ENCODE results near the gene WASHC2A. TPM values are rescaled to one million over a fixed set of nuclear protein-coding genes. Genes with fewer than 3 reads are reported as not detected.
"Not testable (repeated sequence)": the region's sequence is repeated elsewhere in the genome, so short reads cannot be mapped to it uniquely, and the experiment has no call there.

Gene WASHC2A
- total RNA-seq = 57.3 and 62.6 TPM in 2 replicates

GRCh38 chr10:50067546-50068351 lies at the start of gene WASHC2A:
TSS of gene WASHC2A (plus strand) at chr10:50067954. CDS start at chr10:50068006, 52 bp downstream.
- H3K4me3 ChIP-seq (ENCODE audit: low read depth, low read length) = peak within 1 kb of the TSS; percentile 78
- DNase-seq (ENCODE audit: low read depth) = peak; percentile 49

GRCh38 chr10:50019279-50019678 lies 48.5 kb upstream of the WASHC2A start:
- not testable (repeated sequence) for H3K4me3 ChIP-seq (ENCODE audit: low read depth, low read length); DNase-seq (ENCODE audit: low read depth)

GRCh38 chr10:50020451-50021024 lies 47.2 kb upstream of the WASHC2A start:
- not testable (repeated sequence) for DNase-seq (ENCODE audit: low read depth); H3K4me3 ChIP-seq (ENCODE audit: low read depth, low read length)

GRCh38 chr10:50021646-50022045 lies 46.1 kb upstream of the WASHC2A start:
- no peak for TF ChIP-seq CTCF (IDR thresholded peaks at IDR 0.05; ENCODE audit: insufficient read depth, low read depth, low read length)
- no peak for DNase-seq (ENCODE audit: low read depth)
- no peak overlapping the region for H3K4me3 ChIP-seq (ENCODE audit: low read depth, low read length)

GRCh38 chr10:50024716-50025383 lies 42.9 kb upstream of the WASHC2A start:
- not testable (repeated sequence) for DNase-seq (ENCODE audit: low read depth); H3K4me3 ChIP-seq (ENCODE audit: low read depth, low read length)

- DNase-seq (ENCODE audit: low read depth) = no peak
- H3K4me3 ChIP-seq (ENCODE audit: low read depth, low read length) = no peak overlapping the region
- no peak for TF ChIP-seq CTCF (IDR thresholded peaks at IDR 0.05; ENCODE audit: insufficient read depth, low read depth, low read length)
Measured at GRCh38 chr10:50025627-50026026, 42.1 kb upstream of the WASHC2A start.

GRCh38 chr10:50027195-50027594 lies 40.6 kb upstream of the WASHC2A start:
- no peak overlapping the region for H3K4me3 ChIP-seq (ENCODE audit: low read depth, low read length)
- no peak for DNase-seq (ENCODE audit: low read depth)
- TF ChIP-seq CTCF (IDR thresholded peaks at IDR 0.05; ENCODE audit: insufficient read depth, low read depth, low read length) = no peak

GRCh38 chr10:50033481-50033880 lies 34.3 kb upstream of the WASHC2A start:
- peak; percentile 55 for DNase-seq (ENCODE audit: low read depth)
- no peak for TF ChIP-seq CTCF (IDR thresholded peaks at IDR 0.05; ENCODE audit: insufficient read depth, low read depth, low read length)
- H3K4me3 ChIP-seq (ENCODE audit: low read depth, low read length) = no peak overlapping the region

GRCh38 chr10:50035337-50035736 lies 32.4 kb upstream of the WASHC2A start:
- DNase-seq (ENCODE audit: low read depth) = peak; percentile 67
- not testable (repeated sequence) for H3K4me3 ChIP-seq (ENCODE audit: low read depth, low read length)

All from fibroblast of villous mesenchyme (primary cell).